Endodermal cell (in vitro differentiated cells): ENCODE data around the gene PSMB5. TPM values are rescaled to one million over a fixed set of nuclear protein-coding genes. Genes with fewer than 3 reads are reported as not detected.

Experiments used
- DNase-seq: peaks from one replicate; pipeline ENCODE4 v3.0.0-alpha.2; 2017
- H3K27ac ChIP-seq: 2 replicates; pipeline ENCODE4 v1.5.1; 2013; ENCODE audit warnings: mild to moderate bottlenecking, low read depth, low read length, moderate library complexity
- H3K27me3 ChIP-seq: 2 replicates; pipeline ENCODE4 v1.6.1; 2013; ENCODE audit warnings: mild to moderate bottlenecking, low read length, moderate library complexity; ENCODE audit not compliant: insufficient read depth, control insufficient read depth, poor library complexity, severe bottlenecking
- H3K36me3 ChIP-seq: 2 replicates; pipeline ENCODE4 v1.7.0; 2013; ENCODE audit warnings: mild to moderate bottlenecking, low read length, moderate library complexity; ENCODE audit not compliant: control insufficient read depth, insufficient read depth
- H3K4me1 ChIP-seq: one replicate; pipeline ENCODE4 v1.7.0; 2013; ENCODE audit warnings: low read length; ENCODE audit not compliant: control insufficient read depth, insufficient read depth
- H3K4me3 ChIP-seq: 2 replicates; pipeline ENCODE4 v1.5.1; 2013; ENCODE audit warnings: mild to moderate bottlenecking, low read length, moderate library complexity
- H3K9ac ChIP-seq: 2 replicates; pipeline ENCODE4 v1.6.1; 2013; ENCODE audit warnings: mild to moderate bottlenecking, low read length, moderate library complexity; ENCODE audit not compliant: poor library complexity, severe bottlenecking; ENCODE audit errors: extremely low read depth
- H3K9me3 ChIP-seq: 2 replicates; pipeline ENCODE4 v1.6.1; 2013; ENCODE audit warnings: mild to moderate bottlenecking, low read length, moderate library complexity; ENCODE audit not compliant: control insufficient read depth
- H3K27ac Mint-ChIP-seq: 2 replicates; pipeline ENCODE4 v1.8.0; 2020; ENCODE audit warnings: mixed read lengths
- H3K27me3 Mint-ChIP-seq: 2 replicates; pipeline ENCODE4 v1.8.0; 2021; ENCODE audit warnings: mild to moderate bottlenecking, mixed read lengths; ENCODE audit not compliant: insufficient read depth
- H3K36me3 Mint-ChIP-seq: 2 replicates; pipeline ENCODE4 v1.8.0; 2020; ENCODE audit warnings: low read depth, mixed read lengths
- H3K4me1 Mint-ChIP-seq: 2 replicates; pipeline ENCODE4 v1.8.0; 2020; ENCODE audit warnings: mixed read lengths
- H3K4me3 Mint-ChIP-seq: 2 replicates; pipeline ENCODE4 v1.8.0; 2020; ENCODE audit warnings: mild to moderate bottlenecking, moderate library complexity, mixed read lengths
- H3K9me3 Mint-ChIP-seq: 2 replicates; pipeline ENCODE4 v1.8.0; 2020; ENCODE audit warnings: mild to moderate bottlenecking, mixed read lengths
- CTCF ChIP-seq: fragments of 200-600 bp; sonication (generic); conservative IDR thresholded peaks from 2 replicates; pipeline ENCODE4 v1.5.0; 2021; ENCODE audit warnings: antibody characterized with exemption, mild to moderate bottlenecking
- WGBS, 2 experiments: methylation state at CpG; one replicate each; pipeline versions ENCODE4 v1.1.5 to v1.1.7; 2013; ENCODE audit warnings: missing lambda C conversion rate in 2 of 2, mixed read lengths in 1 of 2; ENCODE audit not compliant: insufficient coverage in 1 of 2, insufficient read length in 1 of 2; 5-methylcytosine and 5-hydroxymethylcytosine counted together
- total RNA-seq, 2 donors: library from RNA; stranded (reverse); fragmentation: NEBNext Ultra II Directional in 1 of 2; extraction: Animal tissue kit (Norgen Biotek cat#: 25700) in 1 of 2; gene quantifications; 2 replicates in 1 of 2; 3 replicates in 1 of 2; pipeline ENCODE4 v1.2.1, GENCODE V29; 2021

PSMB5 gene
- total RNA-seq, 2 donors from 2014 or later: 227 to 257 TPM

DNA sequence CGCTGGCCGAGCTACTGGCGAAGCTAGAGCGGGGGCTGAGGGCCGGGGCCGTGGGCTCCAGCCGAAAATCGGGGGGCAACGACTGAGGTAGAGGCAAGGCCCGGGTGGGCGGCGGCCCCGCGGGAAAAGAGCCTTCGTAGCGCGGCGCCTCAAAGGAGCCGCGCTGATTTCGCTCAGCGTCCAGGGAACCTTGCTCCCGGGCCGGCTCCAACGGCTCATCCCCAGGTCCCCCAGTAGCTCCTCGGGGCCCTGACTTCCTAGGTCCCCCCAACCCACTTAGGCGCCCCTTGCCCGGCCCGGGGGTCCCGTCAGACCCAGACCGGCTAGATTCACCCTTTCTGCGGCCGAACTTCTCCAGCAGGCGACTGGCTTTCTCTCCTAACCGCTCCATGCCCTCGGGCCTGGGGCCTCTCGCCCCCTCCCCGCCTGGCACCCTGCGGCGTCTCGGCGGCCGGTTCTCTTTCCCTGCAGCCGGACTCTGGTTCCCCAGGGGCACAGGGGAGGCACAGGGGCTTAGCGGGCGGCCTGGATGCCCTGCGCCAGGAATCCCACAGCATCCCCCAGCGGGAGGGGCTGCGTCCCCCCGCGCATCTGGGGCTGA lies 52.7 kb downstream of the PSMB5 start:
- Histone ChIP-seq H3K9me3 (no peaks in the 10 kb centered on the region), H3K27ac (peak overlapping the region; percentile 91), H3K4me1 (peaks cover 18% of the 10 kb centered on the region), H3K4me3 (peak overlapping the region; percentile 88), H3K36me3 (peaks cover 12% of the 10 kb centered on the region), H3K27me3 (no peaks in the 10 kb centered on the region), H3K9ac (peak overlapping the region; percentile 91)
- H3K27ac Mint-ChIP-seq: no peak overlapping the region
- TF ChIP-seq CTCF: no peak
- DNase-seq: peak; percentile 81
- H3K9me3 Mint-ChIP-seq: no peaks in the 10 kb centered on the region
- 0% methylated on average over 32 to 51 of the region's 51 CpGs for WGBS, 2 experiments
- peaks cover 33% of the 10 kb centered on the region for H3K4me1 Mint-ChIP-seq
- no peak overlapping the region for H3K4me3 Mint-ChIP-seq
- H3K27me3 Mint-ChIP-seq: peaks cover 18% of the 10 kb centered on the region
- peaks cover 11% of the 10 kb centered on the region for H3K36me3 Mint-ChIP-seq

DNA sequence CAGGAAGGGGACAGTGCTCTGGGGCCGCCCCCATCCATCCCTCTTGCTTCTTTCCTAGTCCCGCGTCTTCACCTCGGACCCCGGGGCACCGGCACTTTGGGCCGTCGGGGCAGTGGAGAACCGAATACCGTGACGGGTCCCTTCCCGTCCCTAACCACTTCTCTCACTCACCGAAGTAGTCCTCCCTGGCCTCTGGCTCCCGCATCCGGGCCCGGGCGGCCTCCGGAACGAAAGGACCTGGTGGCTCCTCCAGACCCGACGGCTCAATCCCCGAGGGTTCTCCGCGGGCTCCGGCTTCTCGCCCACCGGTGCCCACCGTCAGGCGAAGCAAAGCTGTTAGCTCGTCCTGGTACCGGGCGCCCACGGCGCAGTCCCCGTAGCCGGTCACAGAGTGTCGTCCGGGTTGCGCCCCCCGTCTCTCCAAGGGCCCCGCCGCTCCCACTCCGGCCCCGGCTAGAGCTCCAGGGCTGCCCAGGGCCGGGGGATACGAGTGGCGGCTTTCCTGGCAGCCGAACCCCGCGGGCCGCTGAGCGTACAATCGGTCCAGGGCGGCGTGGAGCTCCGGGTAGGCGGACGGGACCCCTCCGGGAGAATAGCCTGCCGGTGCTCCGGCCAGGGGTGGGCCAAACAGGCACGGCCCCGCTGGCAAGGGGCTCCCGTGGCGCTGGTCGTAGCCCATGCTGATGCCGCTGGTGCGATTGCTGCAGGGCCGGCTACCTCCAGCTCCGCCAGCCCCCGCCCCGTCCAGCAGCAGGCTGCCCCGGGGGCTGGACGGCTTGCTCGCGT lies 53.4 kb downstream of the PSMB5 start:
- Histone ChIP-seq H3K9me3 (no peaks in the 10 kb centered on the region), H3K27ac (peak overlapping the region; percentile 85), H3K4me3 (peak overlapping the region; percentile 88), H3K36me3 (peaks cover 19% of the 10 kb centered on the region), H3K9ac (peak overlapping the region; percentile 91), H3K4me1 (peaks cover 25% of the 10 kb centered on the region), H3K27me3 (no peaks in the 10 kb centered on the region)
- peaks cover 16% of the 10 kb centered on the region for H3K36me3 Mint-ChIP-seq
- no peak overlapping the region for H3K27ac Mint-ChIP-seq
- H3K4me3 Mint-ChIP-seq: no peak overlapping the region
- peak; percentile 79 for DNase-seq
- TF ChIP-seq CTCF: no peak
- H3K9me3 Mint-ChIP-seq: no peaks in the 10 kb centered on the region
- peaks cover 40% of the 10 kb centered on the region for H3K4me1 Mint-ChIP-seq
- 1 to 3% methylated on average over 30 to 76 of the region's 76 CpGs for whole genome bisulfite sequencing, 2 experiments
- H3K27me3 Mint-ChIP-seq: peaks cover 18% of the 10 kb centered on the region

DNA sequence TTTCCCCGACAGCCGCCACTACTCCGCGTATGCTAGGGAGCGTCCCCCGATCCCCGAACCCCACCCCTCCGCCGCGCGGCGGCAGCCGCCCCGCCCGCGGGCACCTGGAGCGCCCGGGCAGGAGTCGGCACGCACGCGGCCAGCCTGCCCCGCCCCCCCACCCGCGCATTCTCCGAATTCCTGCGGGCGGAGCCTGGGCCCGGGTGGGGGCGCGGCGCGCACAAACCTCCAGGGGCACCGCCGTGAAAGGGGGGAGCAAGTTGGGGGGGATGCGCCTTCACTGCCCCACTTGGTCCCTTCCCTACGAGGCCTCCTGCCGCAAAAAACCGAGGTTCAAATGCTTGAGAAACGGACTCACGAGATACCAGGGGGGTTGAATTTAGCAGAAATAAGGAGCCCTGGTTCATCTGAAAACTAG lies 54.0 kb downstream of the PSMB5 start:
- Mint-ChIP-seq H3K27me3 (peaks cover 18% of the 10 kb centered on the region), H3K36me3 (peaks cover 21% of the 10 kb centered on the region), H3K27ac (no peak overlapping the region), H3K4me1 (peaks cover 43% of the 10 kb centered on the region), H3K9me3 (no peaks in the 10 kb centered on the region), H3K4me3 (no peak overlapping the region)
- Histone ChIP-seq H3K9me3 (no peaks in the 10 kb centered on the region), H3K4me1 (peaks cover 26% of the 10 kb centered on the region), H3K36me3 (peaks cover 22% of the 10 kb centered on the region), H3K4me3 (peak overlapping the region; percentile 88), H3K27me3 (no peaks in the 10 kb centered on the region), H3K9ac (peak overlapping the region; percentile 91), H3K27ac (peak overlapping the region; percentile 85)
- WGBS, 2 experiments: 0 to 3% methylated on average over 5 to 41 of the region's 41 CpGs
- peak; percentile 88 for DNase-seq
- no peak for TF ChIP-seq CTCF
